OCI-M2 (cell line): ENCODE results near the gene BTBD16.

Source experiments
- DNase-seq: peaks from one replicate; lab custom pipeline; 2025; ENCODE audit not compliant: unreplicated experiment; lab: John Stamatoyannopoulos, UW

The BTBD16 gene

DNA sequence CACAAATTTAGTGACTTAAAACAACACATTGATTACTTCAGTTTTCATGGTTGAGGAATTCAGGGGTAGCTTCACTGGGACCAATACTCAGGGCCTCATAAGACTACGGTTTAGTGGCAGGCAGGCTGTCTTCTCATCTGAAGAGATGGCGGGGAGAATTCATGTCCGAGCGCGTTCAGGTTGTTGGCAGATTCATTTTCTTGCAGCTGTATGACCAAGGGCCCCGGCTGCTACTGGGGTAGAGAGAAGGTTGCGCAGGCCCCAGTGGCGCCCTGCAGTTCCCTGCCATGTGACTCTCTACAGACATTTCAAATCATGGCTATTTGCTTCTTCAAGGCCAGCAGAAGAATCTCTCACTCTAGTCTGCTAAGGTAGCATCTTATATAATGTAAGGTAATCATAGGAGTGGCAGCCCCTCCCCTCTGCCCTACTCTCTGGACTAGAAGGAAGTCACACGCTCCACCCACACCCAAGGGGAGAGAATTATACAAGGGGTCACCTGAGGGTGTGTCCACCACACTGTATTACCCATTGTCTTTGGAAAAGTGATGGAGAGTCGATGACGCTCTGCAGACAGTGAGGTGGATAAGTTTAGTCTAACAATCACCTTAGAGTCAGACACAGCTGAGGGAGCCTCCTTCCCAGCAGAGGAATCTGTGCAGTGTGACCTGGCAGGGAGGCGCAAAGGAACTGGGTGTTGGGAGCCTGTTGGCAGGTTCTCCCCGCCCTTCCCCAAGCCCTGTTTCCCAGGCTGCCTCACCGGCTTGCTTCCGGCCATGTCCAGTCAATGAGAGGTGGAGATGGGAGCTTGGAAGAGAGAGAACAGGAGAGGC is 67.7 kb downstream of the BTBD16 start:
- DNase-seq, result no peak

DNA sequence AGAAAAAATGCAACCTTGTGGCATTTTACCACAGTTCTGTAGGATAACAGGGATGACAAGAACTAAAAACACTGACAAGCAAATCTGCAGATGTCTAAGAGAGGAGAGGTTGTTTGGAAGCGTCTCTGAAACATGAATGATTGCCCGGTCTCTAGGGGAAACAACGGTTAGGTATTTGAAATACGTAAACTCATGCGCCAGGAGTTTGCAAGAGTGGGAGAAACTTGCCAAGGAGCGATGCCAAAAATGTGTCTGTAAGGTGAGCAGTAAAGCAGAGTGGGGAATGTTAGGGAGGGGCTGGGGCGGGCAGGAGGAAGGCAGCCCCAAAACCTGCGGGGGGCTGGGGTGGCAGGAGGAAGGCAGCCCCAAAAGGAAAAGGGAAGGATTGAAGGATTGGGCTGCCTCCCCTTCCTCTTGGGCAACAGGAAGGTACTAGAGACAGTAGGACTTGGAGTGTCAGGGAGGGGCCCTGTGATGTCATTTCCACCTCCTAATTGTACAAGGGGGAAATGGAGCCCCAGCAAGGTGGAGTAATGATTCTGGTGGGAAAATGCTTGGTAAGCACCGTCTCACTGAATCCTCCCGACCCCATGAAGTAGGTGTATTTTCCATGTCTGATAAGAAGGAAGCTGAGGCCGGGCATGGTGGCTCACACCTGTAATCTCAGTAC is 70.2 kb downstream of the BTBD16 start:
- DNase-seq, result no peak

DNA sequence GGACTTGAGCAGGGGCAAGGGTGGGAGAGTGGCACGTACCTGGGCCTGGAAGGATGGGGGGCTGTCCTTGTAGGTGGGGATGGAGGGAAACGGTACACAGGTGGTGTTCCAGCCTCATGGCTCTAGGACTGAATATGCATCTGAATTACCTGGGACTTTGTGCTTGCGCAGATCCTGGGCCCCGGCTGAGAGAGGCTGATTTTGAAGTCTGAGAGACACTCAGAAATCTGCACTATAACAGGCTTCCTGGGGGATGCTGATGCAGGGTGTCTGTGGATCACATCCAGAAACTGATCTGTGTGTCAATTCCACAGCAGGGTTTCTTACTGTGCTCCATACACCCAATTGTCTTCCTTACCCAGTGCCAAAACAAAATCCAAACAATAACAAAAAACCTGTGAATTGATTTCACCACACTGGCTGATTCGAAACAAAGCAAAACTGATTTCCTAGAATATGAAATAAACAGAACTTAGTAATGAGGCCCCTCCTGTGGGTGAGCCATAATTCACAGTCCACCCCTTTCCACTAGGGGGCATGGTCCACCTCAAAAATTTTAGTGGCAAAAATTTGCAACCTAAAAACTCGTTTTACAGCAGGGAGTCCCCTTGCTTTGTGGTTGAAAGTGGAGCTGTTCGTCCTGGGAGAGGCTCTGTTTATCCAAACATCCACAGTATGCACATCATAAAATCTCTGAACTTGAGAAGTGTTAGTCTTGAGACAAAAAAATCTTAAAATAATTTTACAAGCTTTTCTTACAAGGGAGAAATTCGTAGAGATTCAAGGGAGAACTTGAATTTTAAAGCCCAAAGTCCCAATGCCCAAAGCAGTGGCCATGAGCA is 71.4 kb downstream of the BTBD16 start:
- no peak for DNase-seq

DNA sequence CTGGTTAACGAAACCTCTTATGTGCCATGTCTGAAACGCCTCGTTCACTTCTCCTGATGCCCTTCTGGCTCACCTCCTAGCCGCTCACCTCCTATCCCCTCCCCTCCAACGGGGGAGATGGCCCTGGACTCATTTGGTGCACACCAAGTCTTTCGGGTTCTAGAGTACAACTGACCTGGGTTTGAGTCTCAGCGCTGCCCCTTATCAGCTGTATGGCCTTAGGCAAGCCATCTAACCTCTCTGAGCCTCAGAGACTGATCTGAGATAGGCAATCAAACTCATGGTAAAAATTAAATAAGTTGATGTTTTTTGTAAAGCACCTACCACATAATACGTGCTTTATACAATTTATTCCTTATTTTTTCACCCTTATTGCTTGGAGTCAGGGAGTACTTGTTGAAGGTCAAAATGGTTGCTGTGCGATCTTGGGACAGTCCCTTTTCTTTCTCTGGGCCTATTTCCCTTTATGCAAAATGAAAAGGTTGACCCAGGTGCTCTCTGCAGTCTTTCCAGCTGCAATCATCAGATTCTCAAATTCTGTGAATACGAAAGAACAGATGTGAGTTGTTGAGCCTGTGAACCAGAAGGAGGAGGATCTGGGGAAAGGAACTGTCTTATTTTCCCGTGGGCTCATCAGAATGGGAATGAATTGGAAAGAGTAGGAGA is 72.2 kb downstream of the BTBD16 start:
- DNase-seq, result no peak

DNA sequence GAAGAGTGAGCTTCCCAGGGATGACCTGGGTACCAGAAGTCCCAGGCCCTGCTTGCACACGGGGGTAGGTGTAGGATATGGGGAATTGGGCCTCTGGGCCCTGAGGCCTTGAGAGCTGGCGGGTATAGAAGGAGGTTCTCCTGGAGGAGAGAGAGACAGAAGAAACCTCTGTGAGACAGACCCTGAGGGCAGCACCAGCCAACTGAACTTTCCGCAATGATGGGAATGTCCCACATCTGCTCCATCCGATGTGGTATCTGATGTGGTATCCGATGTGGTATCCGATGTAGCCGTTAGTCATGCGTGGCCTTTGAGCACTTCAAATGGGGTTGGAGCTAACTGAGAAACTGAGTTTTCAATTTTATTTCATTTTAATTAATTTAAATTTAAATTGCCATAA is 72.8 kb downstream of the BTBD16 start:
- DNase-seq, result no peak

DNA sequence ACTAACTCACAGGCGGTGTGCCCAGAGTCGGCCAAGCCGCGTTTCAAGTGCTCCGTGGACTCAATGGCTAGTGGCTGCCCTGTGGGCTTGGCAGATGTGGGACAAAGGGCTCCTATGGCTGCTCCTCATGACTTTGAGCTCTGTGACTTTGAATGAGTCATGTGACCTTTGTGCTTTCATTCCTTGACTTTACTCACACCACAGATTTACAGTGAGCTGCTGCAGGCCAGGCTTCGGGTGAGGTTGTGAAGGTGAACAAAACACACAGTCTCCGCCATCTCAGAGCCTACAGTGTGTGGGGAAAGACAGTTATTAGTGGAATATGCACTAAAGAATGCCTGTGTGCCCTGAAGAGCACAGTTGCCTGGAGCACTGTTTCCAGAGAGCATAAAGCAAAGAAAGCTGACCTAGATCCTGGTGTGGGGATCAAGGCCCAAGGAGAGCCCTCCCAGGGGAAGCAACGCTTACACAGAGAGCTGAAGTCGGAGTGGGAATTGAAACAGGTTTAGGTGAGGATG is 73.7 kb downstream of the BTBD16 start:
- DNase-seq, result no peak

DNA sequence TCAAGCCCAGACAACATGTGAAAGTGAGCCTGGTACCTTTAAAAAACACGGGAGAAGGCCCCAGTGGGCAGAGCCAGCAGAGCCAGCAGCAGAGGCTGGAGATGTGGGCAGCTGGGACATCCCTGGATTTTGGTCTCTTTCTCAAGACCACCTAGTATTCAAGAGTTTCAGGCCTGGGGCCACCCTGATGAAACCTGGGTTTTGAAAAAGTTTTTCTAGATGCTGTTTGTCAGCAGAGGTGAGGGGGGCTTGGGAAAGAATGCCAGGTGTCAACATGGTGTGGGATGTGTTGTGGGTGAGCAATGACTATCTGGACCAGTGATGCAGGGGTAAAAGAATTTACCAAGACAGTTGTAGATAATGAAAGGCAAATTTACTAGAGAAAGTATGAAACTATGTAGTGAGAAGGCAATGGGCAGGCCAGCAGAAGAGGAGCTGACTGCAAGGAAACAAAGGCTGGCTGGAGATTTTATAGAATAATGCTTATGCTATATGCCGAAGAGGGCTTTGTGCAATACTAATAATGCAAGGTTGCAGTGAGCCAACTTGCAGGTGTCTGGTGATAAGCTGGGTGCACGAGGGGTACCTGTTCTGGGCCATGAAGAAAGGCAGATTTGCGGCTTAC is 75.3 kb downstream of the BTBD16 start:
- DNase-seq, result no peak

DNA sequence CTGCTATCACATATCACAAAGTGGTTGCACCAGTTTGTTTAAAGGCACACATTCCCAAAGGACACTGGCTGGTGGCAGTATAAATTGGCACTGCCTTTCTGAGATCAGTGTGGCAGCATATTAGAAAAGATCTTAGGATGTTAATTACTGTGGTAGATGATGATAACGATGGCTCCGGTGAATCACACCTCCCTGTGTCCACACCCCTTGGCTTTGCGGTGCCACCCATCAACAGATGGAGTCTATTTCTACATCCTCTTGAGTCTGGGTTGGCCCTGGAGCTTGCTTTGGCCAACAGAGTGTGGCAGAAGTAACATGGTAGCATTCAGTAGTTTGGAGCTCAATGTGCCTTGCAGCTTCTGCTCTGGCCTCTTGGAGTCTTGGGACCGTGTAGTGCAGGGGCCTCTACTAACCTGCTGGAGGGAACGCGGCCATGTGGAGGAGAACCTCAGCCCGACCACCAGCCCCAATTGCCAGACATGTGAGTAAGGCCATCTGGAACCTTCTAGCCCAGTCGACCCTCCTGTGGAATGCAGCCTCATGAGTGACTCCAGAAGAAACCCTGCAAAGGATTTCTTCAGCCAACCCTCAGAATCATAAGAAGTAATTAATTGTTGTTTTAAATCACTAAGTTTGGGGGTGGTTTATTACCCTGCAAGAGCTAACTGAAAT is 76.2 kb downstream of the BTBD16 start:
- DNase-seq, result no peak

DNA sequence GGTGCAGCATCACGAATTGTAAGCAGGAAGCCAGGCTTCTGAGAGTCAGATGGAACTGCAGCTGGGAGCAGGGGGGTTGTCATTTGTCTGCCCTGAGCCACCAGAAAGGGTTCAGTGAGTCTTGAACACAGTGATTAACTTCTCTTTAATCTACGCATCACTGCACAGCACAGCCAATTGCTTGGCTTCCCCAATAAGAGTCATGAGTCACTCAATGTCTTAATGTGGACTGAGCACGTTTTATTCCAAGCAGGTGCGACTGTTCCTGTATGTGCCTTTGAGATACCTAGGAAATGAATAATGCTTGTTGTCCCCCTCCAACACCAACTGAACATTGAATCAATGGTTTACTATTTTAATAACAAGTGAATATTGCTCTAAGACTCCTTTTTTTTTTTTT is 77.4 kb downstream of the BTBD16 start:
- DNase-seq, result no peak

DNA sequence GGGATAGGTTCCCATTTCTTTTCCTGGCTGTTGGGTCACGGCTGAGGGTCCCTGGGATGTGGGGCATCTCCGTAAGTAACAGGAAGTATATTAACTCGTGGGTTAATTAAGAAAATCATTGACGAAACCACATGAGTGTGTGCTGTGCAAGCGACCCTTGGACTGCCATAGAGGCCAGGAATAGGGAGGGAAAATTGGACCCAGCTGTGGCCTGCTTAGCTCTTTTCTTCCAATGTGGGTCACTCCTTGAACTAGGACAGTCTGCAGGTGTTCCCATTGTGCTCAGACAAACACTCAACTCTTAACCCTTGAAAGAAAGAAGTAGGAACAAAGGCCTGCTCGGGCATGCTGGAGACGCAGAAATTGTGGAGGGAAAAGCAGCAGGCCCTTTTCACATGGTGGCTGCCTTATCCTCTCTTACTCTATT is 77.9 kb downstream of the BTBD16 start:
- DNase-seq, result no peak

DNA sequence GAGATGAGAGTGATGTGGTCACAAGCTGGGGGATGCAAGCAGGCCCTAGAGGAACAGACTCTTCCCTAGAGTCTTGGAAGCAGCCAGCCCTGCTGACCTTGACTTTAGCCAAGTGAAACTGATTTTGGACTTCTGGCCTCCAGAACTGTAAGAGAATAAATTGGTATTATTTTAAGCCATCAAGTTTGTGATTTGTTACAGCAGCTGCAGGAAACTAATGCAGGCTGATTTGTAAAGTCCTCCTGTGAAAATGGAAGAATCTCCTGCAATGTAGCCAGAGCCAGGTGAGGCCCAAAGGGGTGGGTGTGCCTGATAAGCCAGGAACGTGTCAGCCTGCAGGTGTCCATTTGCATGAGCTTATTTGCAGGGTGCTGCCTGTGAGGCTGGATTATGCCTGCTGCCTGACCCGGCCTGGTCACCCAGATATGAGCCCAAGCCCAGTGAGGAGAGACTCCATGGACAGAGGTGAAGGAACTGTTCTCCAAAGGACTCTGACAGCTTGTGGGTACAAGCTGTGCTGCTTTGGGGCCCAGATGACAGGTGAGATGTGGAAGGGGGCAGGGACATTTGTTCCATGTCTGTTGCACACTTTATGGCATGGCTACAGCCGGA is 78.8 kb downstream of the BTBD16 start:
- no peak for DNase-seq

DNA sequence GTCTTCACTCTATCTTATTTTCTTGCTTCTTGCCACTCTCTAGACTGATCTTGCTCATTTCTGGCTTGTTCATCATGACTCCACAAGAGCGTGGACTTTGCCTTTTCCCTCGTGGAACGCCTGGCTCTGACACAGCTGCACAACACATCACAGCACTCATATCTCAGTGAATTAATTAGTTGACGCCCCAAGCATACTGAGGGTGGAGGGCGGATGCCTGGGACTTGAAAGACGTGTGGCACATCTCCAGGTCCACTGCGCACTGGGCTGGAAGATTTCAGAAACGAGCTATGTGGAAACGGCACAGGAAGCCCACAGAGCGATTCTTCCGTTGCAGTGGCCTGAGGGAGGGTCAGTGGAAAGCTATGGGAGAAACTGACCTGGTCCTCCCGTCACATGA is 79.8 kb downstream of the BTBD16 start:
- no peak for DNase-seq

DNA sequence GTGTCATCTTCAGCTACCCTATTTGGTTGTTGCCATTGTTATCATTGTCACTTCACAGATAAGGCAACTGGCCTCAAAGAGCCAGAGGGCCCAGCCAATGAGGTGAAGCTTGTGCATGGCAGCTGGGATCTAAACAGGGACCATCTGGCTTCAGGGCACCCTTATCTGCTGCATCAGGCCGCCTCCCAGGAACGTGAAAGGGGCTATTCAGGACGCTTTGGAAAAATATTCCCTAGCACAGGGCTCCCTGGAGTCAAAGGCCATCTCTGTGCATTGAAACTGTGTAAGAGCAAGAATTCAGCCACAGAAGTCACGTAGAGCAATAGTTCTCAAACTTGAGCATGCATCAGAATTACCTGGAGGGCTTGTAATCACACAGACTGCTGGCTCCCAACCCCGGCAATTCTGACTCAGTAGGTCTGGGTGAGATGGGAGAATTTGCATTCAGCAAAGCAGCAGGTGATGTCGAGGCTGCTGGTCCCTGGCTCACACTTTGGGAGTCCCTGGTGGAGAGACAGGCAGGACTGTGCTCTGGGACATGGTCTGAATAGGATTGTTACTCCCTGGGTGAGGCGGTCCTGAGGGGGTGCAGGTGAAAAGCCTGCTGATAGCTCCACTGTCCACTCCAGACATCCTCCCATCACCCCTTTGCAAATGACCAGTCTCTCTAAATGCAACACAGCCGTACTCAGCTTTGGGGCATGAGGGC is 81.9 kb downstream of the BTBD16 start:
- DNase-seq, result no peak

DNA sequence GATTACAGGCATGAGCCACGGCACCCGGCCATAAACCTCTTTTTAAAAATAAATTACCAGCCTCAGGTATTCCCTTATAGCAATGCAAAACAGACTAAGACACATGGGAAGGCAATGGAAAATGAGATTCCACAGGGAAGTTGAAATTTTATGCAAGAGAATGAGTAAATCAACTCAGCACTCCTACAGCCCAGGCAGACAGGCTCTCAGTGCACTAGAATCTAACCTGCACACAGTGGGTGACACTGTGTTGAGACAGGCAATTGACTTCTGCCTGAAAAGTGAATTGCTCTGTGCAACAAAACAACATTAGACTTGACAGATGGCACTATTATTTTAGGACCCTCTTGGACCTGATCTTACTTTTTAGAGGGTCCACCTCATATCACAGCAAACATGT is 83.3 kb downstream of the BTBD16 start:
- DNase-seq, result no peak

DNA sequence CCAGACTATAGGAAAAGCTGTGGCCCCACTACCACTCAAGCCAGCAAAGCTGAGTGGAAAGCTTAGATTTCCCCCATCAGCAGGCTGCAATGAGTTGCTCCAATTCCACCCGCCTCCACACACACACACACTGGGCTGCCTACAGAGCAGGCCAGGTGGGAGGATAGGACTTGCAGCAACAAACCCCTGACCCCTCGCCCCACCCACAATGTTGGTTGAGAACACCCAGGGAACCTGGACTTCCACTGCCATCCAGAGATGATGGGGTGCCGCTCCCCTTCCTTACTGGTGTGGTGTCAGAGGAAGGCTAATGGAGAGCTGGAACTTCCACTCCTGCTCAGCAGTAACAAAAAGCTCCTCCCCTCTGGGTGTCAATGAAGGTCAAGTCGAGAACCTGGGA is 86.6 kb downstream of the BTBD16 start:
- DNase-seq, result no peak

DNA sequence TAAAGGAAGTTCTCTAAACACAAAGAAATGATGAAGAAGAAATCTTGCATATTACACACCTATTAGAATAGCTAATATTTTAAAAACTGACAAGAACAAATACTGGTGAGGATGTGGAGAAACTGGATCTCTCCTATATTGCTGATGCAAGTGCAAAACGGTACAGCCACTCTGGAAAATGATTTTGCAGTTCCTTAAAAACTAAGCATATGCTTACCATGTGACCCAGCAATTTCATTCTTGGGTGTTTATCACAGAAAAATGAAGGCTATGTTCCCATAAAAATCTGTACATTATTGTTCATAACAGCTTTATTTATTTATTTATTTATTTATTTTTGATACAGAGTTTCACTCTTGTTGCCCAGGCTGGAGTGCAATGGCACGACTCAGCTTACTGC is 88.5 kb downstream of the BTBD16 start:
- DNase-seq, result no peak

DNA sequence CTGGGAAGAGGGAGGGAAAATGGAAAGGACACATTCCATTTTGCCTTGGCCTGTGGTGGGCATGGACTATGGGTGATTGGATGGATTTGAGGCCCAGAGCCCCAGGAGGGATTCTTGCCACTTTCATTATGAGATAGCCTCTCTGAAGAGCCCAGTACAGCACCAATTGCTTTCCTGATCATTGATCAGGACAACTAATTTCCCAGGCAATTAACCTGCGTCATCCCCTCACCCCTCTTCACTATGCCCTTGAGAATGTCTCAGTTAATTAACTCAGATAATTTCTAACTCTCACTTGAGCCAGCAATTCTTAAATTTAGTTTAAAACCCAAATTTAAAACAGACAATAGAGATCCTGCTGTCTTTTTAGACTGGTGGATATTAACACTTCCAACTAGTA is 90.0 kb downstream of the BTBD16 start:
- no peak for DNase-seq

DNA sequence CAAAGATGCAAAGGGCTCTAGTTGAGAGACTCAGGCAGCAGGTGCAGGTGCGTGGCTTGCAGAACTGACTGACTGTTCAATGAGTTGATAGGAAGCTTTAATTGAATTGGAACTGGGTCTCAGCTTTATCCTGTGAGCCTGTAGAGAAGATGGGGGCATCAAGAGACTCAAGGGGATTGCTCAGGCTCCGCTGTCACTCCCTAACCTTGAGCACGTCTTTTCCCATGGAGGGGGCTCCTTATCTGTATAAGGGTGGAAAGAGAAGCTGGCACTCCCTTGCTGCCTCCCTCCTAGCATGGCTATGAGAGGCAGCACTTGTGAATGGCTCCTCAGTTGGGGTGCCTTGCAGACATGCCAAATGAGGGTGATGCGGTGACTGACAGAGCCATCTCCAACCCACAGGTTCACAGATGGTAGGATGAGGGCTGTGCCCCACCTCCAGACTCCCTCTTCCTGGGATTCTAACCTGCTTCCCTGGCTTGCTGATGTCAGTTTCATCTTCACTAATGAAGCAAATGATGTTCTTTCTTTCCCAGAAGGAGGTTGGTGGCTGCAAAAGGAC is 91.0 kb downstream of the BTBD16 start:
- DNase-seq, result no peak

DNA sequence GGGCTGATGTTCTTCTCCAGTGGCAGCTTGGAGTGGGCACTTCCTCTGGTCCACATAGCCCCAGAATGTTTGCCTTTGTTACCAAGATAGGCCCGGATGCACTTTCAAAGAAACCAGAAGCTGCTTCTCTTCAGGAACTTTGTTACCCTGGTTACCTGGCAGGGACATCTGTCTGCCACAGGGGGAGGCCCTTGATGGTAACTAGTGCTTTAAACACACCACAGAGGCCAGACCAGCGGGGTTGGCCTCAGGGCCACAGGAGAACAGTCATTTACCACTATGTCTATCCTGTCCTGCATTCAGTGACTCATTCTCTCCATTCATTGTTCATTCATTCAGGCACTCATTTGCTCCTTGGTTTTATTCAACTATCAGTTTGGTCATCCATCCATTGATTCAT is 91.5 kb downstream of the BTBD16 start:
- DNase-seq, result no peak
